ENCODE data around the gene MALT1.

MALT1 gene

DNA sequence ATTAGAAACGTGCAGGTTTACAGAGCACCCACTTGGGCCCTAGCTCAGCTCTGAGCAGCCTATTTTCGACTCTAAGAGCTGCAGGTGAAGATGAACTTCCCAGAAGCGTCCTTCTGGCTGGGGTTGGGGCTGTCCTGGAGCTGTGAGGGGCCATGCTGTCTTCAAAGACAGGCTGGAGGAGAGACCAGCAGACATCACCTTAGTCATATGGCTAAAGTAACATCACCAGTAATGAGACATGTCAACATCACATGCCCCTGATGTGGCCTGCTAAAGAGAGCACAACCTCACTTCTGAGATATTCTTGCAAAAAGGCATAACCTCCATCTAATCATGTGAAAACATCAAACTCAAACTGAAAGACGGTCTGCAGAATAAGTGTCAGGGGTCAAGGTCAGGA lies 106.2 kb downstream of the MALT1 start:
- H3K4me1 ChIP-seq (ENCODE audit: control insufficient read depth in 1 of 2, insufficient read depth in 1 of 2, low read depth in 1 of 2, low read length in 1 of 2), result no peaks in the 10 kb centered on the region
- peaks cover 2% of the 10 kb centered on the region for H3K27me3 ChIP-seq
- H3K4me3 ChIP-seq (ENCODE audit: low read depth in 1 of 2, low read length in 1 of 2), result no peak overlapping the region
- TF ChIP-seq, protein P1, sequence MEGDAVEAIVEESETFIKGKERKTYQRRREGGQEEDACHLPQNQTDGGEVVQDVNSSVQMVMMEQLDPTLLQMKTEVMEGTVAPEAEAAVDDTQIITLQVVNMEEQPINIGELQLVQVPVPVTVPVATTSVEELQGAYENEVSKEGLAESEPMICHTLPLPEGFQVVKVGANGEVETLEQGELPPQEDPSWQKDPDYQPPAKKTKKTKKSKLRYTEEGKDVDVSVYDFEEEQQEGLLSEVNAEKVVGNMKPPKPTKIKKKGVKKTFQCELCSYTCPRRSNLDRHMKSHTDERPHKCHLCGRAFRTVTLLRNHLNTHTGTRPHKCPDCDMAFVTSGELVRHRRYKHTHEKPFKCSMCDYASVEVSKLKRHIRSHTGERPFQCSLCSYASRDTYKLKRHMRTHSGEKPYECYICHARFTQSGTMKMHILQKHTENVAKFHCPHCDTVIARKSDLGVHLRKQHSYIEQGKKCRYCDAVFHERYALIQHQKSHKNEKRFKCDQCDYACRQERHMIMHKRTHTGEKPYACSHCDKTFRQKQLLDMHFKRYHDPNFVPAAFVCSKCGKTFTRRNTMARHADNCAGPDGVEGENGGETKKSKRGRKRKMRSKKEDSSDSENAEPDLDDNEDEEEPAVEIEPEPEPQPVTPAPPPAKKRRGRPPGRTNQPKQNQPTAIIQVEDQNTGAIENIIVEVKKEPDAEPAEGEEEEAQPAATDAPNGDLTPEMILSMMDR (IDR thresholded peaks at IDR 0.05), result no peak
- H3K9me3 ChIP-seq, result no peaks in the 10 kb centered on the region
- no peaks in the 10 kb centered on the region for H3K36me3 ChIP-seq
- no peak overlapping the region for H3K27ac ChIP-seq

DNA sequence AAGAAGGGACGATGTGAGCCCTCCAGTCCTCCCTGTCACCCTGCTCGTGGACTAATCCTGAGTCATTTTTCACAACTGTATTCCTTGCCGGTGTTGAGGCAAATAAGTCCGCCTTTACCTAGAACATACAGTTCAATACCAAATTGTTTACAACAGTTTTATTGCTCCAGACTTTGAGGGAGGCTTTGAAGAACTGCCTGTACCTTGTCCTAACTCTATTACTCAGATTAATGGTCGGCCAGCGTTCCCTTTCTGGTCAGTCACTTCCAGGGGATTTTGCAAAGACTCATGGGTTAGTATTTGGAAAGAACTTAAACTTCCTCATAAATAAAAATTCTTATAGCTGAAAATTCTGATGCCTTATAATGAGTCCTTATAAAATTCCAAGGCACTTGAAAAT lies 108.3 kb downstream of the MALT1 start:
- H3K27ac ChIP-seq, result no peak overlapping the region
- H3K9me3 ChIP-seq, result no peaks in the 10 kb centered on the region
- H3K27me3 ChIP-seq, result no peaks in the 10 kb centered on the region
- H3K36me3 ChIP-seq, result no peaks in the 10 kb centered on the region
- H3K4me1 ChIP-seq (ENCODE audit: control insufficient read depth in 1 of 2, insufficient read depth in 1 of 2, low read depth in 1 of 2, low read length in 1 of 2), result no peaks in the 10 kb centered on the region
- TF ChIP-seq, protein P1 (IDR thresholded peaks at IDR 0.05), result no peak
- H3K4me3 ChIP-seq (ENCODE audit: low read depth in 1 of 2, low read length in 1 of 2), result no peak overlapping the region

DNA sequence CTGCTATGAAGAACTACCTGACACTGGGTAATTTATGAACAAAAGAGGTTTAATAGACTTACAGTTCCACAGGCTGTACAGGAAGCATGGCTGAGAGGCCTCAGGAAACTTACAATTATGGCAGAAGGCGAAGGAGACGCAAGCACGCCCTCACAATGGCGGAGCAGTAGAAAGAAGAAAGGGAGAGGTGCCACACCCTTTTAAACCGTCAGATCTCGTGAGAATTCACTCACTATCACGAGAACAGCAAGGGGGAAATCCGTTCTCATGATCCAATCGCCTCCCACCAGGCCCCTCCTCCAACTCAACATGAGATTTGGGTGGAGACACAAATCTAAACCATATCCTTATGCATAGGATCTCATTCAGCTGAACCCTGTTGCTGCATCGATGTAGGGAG lies 108.8 kb downstream of the MALT1 start:
- no peaks in the 10 kb centered on the region for H3K36me3 ChIP-seq
- H3K27me3 ChIP-seq, result no peaks in the 10 kb centered on the region
- no peaks in the 10 kb centered on the region for H3K4me1 ChIP-seq (ENCODE audit: control insufficient read depth in 1 of 2, insufficient read depth in 1 of 2, low read depth in 1 of 2, low read length in 1 of 2)
- H3K9me3 ChIP-seq, result no peaks in the 10 kb centered on the region
- H3K4me3 ChIP-seq (ENCODE audit: low read depth in 1 of 2, low read length in 1 of 2), result no peak overlapping the region
- TF ChIP-seq, protein P1 (IDR thresholded peaks at IDR 0.05), result no peak
- H3K27ac ChIP-seq, result no peak overlapping the region

DNA sequence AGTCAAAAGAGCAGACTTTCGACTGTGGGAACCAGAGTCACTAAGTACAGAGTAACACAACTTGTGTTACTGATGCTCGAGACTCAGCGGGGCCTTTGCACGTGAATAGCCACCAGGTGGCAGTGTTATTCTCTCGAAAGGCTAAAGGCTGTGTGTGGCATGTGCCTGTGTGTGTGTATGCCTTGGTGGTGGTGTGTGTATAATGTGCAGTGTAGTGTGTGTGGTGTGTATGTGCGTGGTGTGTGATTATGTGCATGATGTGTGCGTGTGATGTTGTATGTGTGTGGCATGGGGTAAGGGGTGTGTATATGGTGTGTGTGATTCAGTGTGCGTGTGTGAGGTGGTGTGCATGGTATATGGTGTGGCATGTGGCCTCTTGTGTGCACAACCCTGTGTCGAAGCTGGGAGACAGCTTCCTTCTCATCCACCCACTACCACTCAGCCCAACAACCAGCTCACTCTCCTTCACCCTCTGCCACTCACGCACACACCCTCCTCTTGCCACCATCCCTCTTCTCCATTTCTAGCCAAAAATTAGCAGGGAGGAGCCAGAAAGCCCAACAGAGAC lies 110.4 kb downstream of the MALT1 start:
- H3K27me3 ChIP-seq, result no peaks in the 10 kb centered on the region
- TF ChIP-seq, protein P1 (IDR thresholded peaks at IDR 0.05), result peak; percentile 13
- no peak overlapping the region for H3K27ac ChIP-seq
- no peaks in the 10 kb centered on the region for H3K4me1 ChIP-seq (ENCODE audit: control insufficient read depth in 1 of 2, insufficient read depth in 1 of 2, low read depth in 1 of 2, low read length in 1 of 2)
- H3K36me3 ChIP-seq, result no peaks in the 10 kb centered on the region
- no peaks in the 10 kb centered on the region for H3K9me3 ChIP-seq
- H3K4me3 ChIP-seq (ENCODE audit: low read depth in 1 of 2, low read length in 1 of 2), result no peak overlapping the region

DNA sequence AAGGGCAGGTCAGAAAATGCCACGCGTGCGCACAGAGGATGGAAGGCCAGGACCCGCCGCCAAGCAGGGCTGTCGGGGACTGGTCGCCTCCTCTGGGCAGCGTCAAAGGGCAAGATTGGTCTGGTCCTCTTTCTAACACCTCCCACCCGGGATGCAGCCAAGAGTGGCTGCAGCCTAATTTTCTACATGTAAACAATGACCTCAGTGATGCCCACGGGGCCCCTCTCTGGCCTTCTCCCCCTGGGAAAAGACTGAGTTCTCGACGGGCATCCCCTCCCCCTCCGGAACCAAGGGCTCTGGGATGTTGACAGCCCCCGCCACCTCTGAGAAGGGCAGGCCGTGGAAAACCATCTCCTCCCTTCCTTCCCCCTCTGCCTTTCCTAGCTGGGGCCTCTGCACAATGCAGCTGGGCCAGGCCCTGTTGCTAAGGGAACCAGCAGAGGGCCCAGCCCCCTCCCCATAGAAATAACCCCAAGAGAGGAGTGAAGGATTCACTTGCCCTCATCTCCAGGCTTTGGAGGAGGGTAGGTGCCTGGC lies 113.4 kb downstream of the MALT1 start:
- Histone ChIP-seq H3K27me3 (no peaks in the 10 kb centered on the region), H3K4me3 (ENCODE audit: low read depth in 1 of 2, low read length in 1 of 2) (no peak overlapping the region), H3K27ac (no peak overlapping the region), H3K9me3 (no peaks in the 10 kb centered on the region), H3K36me3 (no peaks in the 10 kb centered on the region), H3K4me1 (ENCODE audit: control insufficient read depth in 1 of 2, insufficient read depth in 1 of 2, low read depth in 1 of 2, low read length in 1 of 2) (no peaks in the 10 kb centered on the region)
- TF ChIP-seq, protein P1 (IDR thresholded peaks at IDR 0.05), result no peak
